DMS153 treated with DMSO at 0.1 percent for 48 hours (cell line): ENCODE data around the gene TJP3.
A peak's percentile ranks its signal among the peaks of the same experiment; 100 is the strongest.
"Not testable (repeated sequence)": the region's sequence is repeated elsewhere in the genome, so short reads cannot be mapped to it uniquely, and the experiment has no call there.

ENCODE experiments used
- DNase-seq: peaks from one replicate; lab custom pipeline; 2025; ENCODE audit not compliant: unreplicated experiment; lab: John Stamatoyannopoulos, UW

The TJP3 gene

GRCh38 chr19:3708207-3708931 is at the start of gene TJP3:
TJP3 (plus strand) TSS chr19:3708384; CDS start chr19:3728433, 20,049 bp downstream.
- peak; percentile 9 for DNase-seq

GRCh38 chr19:3658870-3659745 is 49.1 kb upstream of the TJP3 start:
- no peak for DNase-seq

- no peak for DNase-seq
These were observed 48.5 kb upstream of the TJP3 start for GRCh38 chr19:3659746-3660112.

- DNase-seq, result no peak
These were observed 47.5 kb upstream of the TJP3 start for GRCh38 chr19:3660493-3661219.

GRCh38 chr19:3661284-3662238 is 46.6 kb upstream of the TJP3 start:
- no peak for DNase-seq

- DNase-seq, result no peak
These were observed 44.3 kb upstream of the TJP3 start for GRCh38 chr19:3663838-3664237.

GRCh38 chr19:3664879-3665642 is 43.1 kb upstream of the TJP3 start:
- no peak for DNase-seq

- DNase-seq, result no peak
These were observed 42.3 kb upstream of the TJP3 start for GRCh38 chr19:3665681-3666544.

GRCh38 chr19:3666545-3666856 is 41.7 kb upstream of the TJP3 start:
- DNase-seq, result not testable (repeated sequence)

- DNase-seq, result no peak
These were observed 41.0 kb upstream of the TJP3 start for GRCh38 chr19:3667037-3667638.

GRCh38 chr19:3667766-3668165 is 40.4 kb upstream of the TJP3 start:
- DNase-seq, result no peak

GRCh38 chr19:3668331-3669081 is 39.7 kb upstream of the TJP3 start:
- no peak for DNase-seq

- no peak for DNase-seq
These were observed 38.9 kb upstream of the TJP3 start for GRCh38 chr19:3669082-3669946.

GRCh38 chr19:3669947-3670795 is 38.0 kb upstream of the TJP3 start:
- DNase-seq, result no peak

GRCh38 chr19:3670796-3671679 is 37.1 kb upstream of the TJP3 start:
- no peak for DNase-seq
